Epidermal melanocyte (primary cell): ENCODE data around the gene TTC38.
"Not testable (repeated sequence)": the region's sequence is repeated elsewhere in the genome, so short reads cannot be mapped to it uniquely, and the experiment has no call there.

Source experiments
- DNase-seq: peaks from one replicate; pipeline ENCODE4 v3.0.0; 2011; ENCODE audit warnings: low spot score; ENCODE audit not compliant: insufficient read length

The TTC38 gene

DNA sequence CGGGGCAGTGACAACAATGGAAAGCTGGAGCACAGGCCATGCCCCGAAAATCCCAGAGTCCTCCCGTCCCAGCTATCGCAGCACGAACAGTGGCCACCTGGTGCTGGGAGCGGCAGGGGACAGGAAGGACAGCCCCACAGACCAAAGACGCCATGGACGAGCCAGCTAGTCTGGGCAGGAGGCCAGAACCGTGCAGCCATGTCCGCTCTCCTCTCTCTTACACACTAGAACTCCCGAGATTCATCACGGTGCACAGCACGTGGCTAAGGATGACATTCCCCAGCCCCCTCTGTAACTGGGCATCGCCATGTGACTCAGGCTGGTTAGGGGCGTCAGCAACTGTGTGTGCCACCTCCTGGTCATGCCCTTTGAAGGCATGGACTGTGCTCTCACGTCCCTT is 22.3 kb upstream of the TTC38 start:
- DNase-seq = no peak

DNA sequence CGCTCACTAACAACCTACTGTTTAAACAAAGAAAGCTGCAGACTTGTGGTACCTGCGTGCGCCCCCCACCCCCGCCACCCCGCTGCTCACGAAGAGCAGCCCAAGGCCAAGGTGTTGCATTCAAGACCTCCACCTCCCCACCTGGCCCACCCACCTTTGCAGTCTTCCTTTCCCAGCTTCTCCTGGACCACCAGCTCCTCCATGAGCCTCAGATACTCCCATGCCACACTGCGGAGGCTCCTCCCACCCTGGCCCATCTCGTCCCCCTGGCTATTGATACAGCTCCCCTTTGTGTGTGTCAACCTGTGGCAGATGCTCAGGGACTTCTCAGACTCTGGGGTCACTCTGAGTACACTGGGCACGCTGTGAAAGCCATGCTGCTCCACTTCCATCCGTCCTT is 21.6 kb upstream of the TTC38 start:
- no peak for DNase-seq

DNA sequence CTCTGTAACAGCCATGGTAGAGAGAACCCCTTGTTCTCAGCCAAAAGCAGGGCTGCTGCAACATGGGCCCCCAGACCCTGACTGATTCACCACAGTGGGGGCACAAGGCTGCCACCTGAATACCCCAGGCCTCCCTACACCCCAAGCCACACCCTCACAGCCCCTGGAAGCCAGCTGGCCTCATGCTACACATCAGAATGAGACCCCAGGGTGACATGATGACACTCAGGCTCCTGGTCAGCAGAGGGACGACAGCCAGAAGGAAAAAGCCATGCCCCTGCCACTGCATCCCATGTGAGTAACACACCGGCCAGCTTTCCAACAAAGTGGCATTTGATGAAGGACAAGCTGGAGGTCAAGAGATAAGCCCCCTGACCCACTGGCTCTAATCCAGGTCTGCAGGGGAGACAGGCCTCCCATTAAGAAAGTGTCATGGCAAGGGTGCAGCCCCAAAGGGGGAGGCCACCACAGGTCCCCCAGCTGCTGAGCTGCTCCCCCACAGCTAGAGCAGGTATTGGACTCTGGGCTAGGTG is 20.3 kb upstream of the TTC38 start:
- DNase-seq = no peak

DNA sequence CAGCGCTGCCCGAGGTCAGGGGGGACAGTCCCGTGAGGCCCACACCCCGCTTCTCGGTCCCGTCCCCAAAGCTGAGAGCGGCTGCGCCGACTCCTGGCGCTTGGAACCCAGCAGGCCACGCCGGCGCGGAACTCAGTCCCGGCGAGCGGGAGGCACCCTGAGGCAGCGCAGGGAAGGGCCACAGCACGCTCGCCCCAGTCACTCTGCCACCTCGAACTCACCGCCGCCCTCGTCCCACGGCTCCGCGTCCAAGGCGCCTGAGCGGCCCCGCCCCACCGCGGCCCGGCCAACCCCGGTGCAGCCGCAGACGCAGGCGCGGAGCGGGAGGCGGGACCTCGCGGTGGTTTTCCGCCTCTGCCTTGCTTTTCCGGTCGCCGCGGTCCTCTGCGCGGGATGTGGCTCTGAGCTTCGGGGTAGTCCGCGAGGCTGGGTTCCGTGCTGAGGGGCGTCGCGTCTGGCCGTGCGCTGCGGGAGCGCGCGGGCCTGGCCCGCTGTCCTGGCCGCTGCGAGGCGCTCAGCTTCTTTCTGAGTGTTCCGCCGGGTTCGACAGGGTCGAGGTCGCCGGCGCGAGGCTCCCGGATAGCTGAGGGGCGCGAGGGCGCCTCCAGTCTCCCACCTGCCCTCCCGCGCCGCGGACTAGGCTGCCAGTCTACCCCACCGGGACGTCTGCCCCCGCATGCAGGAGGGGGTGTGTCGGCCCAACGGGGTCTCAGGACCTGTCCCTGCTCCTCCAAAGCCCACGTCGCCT is 17.6 kb upstream of the TTC38 start, which contains the start of gene CDPF1:
Gene CDPF1 (minus strand): TSS at position 259 of the 748 bp plus-strand sequence. CDS start 2,009 bp downstream, outside the sequence.
- peak; percentile 95 for DNase-seq

DNA sequence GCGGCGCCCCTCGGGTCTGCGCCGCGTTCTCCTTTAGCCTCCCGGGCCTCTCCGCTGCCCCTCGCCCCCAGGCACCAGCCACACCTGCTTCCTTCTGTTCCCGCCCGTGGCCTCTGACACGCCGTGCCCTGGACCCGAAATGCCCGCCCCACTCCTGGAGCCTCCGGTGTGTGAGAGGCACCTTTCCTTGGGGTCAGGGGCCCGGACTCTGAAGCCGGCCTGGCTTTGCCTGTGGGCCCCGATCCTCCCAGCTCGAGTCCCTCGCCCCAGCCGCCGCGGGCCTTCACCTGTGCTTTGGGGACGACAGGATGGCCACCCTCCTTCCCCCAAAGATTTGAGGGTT is 17.1 kb upstream of the TTC38 start:
- DNase-seq = no peak

DNA sequence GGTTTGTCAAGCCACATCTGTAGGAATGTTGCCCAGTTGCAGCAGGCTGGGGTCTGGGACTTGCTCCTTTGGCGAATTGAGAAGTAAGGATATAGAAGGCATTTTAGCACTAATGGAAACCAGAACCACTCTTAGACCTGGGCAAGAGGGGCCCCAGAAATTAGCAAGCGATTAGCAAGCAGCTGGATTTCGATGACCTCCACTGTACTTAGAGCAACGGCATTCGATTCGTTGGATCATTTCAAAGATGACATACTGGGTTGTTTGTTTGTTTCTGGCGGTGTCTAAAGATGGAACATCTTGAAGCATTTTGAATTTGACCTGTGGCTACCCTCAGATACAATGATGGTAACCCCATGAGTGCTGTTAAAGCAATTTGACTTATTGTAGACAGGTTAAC is 16.5 kb upstream of the TTC38 start:
- DNase-seq = no peak

DNA sequence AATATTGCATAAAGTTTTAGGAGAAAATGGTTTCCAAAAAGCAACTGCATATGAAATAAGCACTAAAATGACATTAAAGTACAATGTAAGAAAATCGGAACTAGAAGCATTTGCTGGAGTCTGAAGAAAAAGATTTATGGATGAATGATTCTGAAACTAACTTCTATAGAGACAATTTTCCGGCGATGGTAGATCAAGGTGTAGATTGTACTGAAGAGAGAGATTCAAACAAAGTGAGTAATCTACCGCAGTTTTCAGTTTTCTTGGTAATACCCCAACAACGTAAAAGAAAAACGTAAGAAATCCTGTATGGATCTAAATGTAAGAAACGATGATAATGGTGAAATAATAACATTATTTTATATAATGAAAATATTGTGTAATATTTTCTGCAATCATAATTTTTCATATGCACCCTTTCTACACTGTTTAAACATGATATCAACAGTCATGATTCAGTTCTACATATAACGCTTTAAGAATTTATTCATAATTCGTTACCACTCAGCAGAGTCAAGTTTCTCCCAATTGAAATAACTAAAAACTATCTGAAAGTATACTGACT is 15.9 kb upstream of the TTC38 start:
- no peak for DNase-seq

DNA sequence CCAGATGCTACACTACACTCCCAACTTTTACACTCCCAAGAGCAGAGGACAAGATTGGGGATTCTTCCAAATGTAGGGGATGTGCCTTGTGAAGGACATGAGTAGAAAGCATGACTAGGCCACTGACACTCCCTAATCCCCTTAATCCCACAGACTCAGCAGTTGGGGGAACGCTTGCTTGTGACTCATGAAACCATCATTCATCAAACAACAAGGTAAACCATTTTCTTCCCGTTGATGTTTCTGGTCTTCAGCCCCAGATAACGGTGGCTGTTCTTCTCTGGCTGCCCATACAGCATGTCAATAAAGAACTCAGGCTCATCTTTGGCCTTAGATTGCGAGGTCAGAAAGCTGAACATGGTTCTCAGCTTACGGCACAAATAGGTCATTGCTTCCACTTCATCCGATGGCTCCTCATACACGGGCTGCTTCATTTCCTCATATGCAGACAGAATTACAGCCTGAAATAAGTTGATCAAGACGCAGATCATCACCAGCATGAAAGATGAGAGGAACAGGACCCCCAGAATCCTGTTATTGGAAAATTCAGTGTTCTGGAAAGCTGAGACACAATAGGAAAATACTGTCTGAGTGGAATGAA is 11.3 kb upstream of the TTC38 start:
- no peak for DNase-seq

DNA sequence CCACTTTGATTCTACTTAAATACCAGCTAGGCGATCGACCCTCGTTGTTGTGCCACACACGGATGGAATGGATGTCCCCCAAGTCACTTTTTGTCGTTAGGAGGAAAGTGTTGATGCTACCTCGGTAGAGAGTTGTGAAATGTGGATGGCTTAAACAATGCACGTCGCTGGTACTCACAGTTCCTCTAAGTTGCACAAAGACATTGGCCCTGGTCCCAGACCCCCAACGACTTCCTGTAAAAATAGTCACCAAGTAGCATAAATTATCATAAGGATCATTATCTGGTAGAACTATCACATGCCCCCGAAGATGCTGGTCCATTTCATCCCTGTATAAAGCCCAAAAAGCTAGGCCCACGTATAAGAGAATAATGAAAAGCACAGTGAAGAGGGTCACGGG is 8.4 kb upstream of the TTC38 start:
- DNase-seq = no peak

DNA sequence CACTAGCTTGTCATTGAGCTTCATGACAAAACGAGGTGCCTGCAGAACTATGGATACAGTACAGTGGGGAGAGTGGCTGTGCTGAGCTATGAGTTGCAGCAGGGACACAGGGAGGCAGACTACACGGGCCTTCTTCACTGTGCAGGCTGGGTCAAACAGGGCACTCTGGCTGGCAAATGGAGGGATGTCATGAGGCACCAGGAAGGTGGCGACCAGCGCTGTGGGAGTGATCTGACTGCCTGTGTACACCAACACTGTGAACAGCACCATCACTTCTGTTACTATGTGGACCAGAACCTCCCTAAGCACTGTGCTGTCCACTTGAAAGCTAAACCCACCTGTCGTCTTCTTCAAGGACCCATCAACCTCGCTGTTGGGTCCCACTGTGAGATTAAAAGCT is 7.8 kb upstream of the TTC38 start:
- DNase-seq = no peak

DNA sequence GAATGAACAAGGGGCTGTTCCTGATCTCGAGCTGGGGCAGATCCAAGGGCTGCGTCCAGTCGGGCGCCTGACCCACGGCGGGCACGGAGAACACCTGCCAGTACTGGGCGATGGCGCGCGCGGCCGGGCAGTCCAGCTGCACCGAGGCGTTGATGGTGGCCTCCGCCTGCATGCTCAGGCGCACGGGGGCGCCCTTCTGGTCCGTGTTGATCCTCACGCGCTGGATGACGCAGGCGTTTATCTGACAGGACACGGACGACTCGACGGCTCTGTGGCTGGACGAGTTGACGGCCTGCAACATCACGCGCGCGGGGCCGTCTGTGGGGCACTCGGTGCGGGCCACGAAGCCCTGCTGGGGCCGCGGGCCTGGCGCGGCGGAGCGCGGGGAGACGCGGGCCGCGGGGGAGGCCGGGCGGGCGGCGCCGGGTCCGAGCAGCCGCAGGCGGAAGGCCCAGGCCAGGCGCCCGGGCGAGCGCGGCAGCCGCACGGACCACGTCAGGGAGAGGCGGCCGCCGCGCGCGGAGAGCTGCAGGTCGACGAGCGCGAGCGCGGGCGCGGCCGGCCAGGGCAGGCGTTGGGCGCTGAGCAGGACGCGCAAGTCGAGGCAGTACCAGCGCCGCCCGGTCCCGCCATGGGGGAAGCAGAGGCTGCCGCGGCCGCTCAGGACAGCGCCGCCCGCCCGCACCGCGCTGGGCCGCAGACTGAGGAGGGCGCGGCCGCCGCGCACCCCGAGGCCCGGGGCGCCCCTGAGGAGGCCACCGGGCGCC is 5.2 kb upstream of the TTC38 start:
- DNase-seq = no peak

DNA sequence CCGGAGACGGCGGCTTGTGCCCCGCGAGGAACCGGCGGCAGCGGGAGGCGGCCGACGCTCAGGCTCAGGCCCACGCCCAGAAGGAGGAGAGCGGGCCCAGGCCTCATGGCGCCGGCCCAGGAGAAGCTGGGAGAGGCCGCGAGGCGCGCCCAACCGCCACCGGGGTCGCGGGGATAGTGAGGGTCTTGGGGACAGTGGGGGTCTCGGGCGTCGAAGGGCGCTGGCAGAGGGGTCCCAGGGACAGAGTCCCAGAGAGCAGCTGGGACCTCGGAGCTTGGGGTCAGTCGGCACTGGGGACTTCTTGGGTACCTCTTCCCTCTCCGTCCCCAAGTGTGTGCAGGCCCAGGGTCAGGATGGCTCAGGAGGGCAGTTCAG is 4.6 kb upstream of the TTC38 start, which contains the start of gene PKDREJ:
Gene PKDREJ (minus strand): TSS at position 128 of the 375 bp plus-strand sequence. CDS start 21 bp downstream, at position 107.
- no peak for DNase-seq

DNA sequence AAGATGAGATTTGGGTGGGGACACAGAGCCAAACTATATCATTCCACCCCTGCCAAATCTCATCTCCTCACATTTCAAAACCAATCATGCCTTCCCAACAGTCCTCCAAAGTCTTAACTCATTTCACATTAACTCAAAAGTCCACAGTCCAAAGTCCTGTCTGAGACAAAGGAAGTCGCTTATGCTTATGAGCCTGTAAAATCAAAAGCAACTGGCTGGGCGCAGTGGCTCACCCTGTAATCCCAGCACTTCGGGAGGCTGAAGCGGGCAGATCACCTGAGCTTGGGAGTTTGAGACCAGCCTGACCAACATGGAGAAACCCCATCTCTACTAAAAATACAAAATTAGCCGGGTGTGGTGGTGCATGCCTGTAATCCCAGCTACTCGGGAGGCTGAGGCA is 3.3 kb upstream of the TTC38 start:
- DNase-seq = not testable (repeated sequence)

DNA sequence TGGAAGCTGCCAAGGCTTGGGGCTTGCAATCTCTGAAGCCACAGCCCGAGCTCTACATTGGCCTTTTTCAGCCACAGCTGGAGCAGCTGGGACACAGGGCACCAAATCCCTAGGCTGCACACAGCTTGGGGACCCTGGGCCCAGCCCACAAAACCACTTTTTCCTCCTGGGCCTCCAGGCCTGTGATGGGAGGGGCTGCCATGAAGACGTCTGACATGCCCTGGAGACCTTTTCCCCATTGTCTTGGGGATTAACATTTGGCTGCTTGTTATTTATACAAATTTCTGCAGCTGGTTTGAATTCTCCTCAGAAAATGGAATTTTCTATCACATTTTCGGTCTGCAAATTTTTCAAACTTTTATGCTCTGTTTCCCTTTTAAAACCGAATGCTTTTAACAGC is 2.2 kb upstream of the TTC38 start:
- not testable (repeated sequence) for DNase-seq

DNA sequence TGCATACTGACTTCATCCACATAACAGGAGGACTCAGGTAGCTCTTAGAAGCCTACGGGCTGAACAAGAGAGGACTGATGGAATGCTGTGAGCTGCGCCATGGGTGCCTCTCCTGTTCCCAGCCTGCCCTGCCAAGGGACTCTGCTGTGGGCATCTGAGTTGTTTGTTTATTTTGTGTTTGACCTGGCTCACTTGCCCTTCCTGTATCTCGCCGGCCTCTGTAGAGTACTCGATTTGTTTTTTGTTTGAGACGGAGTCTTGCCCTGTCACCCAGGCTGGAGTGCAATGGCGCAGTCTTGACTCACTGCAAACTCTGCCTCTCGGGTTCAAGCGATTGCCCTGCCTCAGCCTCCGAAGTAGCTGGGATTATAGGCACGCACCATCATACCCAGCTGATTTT is 1.8 kb downstream of the TTC38 start:
- DNase-seq = no peak

DNA sequence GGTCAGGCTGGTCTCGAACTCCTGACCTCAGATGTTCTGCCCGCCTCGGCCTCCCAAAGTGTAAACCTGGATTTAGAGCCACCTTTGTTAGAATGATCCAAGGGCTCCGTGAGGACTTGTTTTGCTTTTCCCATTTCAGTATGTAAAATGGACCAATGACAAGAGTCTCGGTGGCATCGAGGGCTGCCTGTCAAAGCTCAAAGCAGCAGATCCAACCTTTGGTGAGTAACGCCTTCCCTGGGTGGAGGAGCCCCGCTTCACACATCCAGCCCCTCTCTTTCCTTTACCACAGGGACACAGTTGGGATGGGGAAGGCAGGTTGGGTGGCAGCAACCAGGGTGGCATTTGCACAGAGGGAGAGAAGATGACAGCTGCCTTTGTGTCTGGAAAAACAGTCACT is 4.4 kb downstream of the TTC38 start:
- DNase-seq = no peak

DNA sequence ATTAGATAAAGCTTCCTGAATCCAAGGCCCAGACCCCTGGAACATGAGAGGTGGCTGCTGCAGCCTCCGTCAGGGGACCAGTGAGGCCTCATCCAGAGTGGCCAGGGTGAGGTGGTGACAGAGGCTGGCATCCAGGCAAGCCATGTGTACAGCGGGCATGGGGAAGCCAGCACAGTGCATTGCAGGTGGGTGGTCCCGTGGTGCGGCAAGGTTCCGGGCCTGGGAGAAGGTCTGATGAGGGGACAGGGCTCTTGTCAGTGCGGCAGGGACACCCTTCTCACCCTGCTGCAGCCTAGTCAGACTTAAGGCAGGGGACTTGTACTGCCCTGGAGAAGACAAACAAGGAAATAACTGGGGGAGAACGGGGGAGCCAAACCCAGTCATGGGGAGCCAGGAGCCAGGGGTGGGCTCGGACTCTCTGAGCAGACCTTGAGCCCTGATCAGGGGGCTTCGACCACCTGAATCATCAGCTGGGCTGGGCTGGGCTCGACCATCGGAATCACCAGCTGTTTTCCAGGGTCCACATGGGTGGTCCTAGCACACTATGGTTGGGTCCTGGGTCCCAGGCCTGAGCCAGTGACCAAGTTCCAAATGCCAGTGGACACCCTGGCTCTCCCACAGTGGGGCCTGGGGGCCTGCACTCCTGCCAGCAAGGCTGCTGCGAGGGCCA is 5.1 kb downstream of the TTC38 start:
- DNase-seq = no peak

DNA sequence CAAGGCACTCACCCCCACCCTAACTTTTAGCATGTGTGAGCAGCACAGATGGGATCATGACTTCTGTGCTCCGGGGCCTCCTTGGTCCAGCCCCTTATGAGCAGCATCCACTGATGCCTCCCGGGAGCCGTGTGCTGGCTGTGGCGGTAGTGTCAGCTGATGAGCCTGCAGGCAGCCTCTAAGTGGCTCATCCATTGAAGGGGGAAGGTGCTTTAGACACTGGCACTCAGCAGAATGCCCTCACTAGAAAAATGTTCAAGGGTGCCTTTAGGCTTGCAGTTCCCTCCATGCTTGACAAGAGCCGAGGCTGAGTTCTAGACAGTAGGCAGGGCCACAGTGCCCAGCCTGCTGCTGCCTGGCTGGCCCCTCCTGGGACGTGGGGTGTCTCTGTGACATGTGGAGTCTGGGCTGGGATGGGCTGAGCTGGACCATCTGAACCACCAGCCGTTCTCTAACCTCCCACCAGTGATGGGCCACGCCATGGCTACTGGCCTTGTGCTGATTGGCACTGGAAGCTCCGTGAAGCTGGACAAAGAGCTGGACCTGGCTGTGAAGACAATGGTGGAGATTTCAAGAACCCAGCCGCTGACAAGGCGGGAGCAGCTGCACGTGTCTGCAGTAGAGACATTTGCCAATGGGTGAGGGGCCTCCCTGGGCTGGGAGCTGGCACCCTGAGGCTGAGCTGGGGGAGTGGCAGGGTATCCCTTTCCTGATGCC is 5.8 kb downstream of the TTC38 start:
- DNase-seq = no peak

DNA sequence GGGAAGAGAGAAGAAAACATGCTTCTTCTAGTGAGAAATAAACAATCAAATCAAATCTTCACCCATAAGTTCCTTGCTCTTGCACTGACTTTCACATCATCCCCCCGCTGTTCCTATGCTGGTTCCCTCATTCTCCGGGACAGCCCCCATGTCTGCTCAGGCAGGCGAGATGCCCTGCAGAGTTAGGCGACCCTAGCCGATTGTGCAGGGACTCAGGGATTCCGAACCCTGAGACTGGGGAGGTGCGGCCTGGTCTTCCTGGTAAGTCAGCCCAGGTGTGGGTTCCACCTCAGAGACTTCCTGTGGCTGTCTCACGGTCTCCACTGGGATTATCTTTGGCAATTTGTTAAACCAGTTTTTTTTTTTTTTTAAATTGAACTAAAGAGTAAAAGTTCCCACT is 6.6 kb downstream of the TTC38 start:
- no peak for DNase-seq

DNA sequence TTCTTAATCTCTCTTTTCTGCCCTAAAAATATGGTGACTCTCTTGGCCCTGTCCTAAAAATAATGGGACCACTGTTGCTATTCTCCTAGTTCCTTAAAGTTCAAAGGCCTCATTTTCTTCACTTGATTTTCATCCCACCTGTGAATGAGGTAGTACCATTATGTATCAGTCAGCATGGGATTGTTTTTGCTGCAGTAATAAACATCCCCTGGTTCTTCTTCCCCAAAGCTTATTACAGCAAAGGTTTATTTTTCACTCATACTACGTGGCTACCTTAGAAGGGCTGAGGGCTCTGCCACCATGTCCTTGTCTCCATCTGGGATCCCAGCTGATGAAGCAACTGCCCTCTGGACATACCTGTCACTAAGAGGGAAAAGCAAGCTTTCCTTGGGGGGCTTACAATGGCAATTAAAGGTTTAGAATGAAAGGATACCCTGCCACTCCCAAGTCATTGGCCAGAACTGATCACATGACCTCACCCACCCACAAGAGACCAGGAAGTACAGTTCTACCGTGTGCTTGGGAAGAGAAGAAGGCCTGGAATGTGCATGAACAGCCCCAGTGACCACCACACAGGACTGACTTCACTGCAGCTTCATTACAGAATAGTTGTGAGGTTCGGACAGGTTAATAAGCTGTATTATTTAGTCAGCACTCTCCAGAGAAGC is 7.8 kb downstream of the TTC38 start:
- DNase-seq = no peak
